CD4-positive, alpha-beta T cell treated with Interleukin-1 beta for 1 hour (primary cell): Measurements from ENCODE around the gene MAB21L3.

ENCODE experiments used
- DNase-seq, 2 donors: peaks; one replicate each; pipeline ENCODE4 v3.0.0-alpha.2; 2020 to 2022

MAB21L3 gene

GRCh38 chr1:116167625-116168276, 56.6 kb downstream of the MAB21L3 start:
- no peak for DNase-seq

- peak; percentile 82 to 85 for DNase-seq
These were observed 57.3 kb downstream of the MAB21L3 start for GRCh38 chr1:116168277-116169032.

- no peak for DNase-seq
These were observed 58.7 kb downstream of the MAB21L3 start for GRCh38 chr1:116169898-116170297.

- DNase-seq: no peak
These were observed 59.8 kb downstream of the MAB21L3 start for GRCh38 chr1:116170721-116171589.

- no peak for DNase-seq
These were observed 61.5 kb downstream of the MAB21L3 start for GRCh38 chr1:116172666-116173065.

GRCh38 chr1:116175611-116176010, 64.4 kb downstream of the MAB21L3 start:
- DNase-seq: no peak

- DNase-seq: no peak
These were observed 65.1 kb downstream of the MAB21L3 start for GRCh38 chr1:116176306-116176789.

- DNase-seq: no peak
These were observed 66.7 kb downstream of the MAB21L3 start for GRCh38 chr1:116177861-116178260.

GRCh38 chr1:116178837-116179236, 67.6 kb downstream of the MAB21L3 start:
- DNase-seq: no peak

GRCh38 chr1:116179419-116179818, 68.2 kb downstream of the MAB21L3 start:
- DNase-seq: no peak

- no peak for DNase-seq
These were observed 68.8 kb downstream of the MAB21L3 start for GRCh38 chr1:116179964-116180363.

- DNase-seq: no peak
These were observed 71.0 kb downstream of the MAB21L3 start for GRCh38 chr1:116182019-116182714.
